GM12865 (cell line): ENCODE data around the gene CSF3R.
"Not testable (repeated sequence)": the region's sequence is repeated elsewhere in the genome, so short reads cannot be mapped to it uniquely, and the experiment has no call there.

Experiments
- DNase-seq: peaks from one replicate; pipeline ENCODE4 v3.0.0; 2010; ENCODE audit warnings: low read depth
- H3K4me3 ChIP-seq: 2 replicates; pipeline ENCODE4 v1.5.1; 2011; ENCODE audit warnings: mild to moderate bottlenecking, low read depth, low read length, control low read depth
- TF ChIP-seq, protein P1 (sequence below): IDR thresholded peaks from 2 replicates; pipeline ENCODE4 v1.5.1; 2011; ENCODE audit warnings: low read length, control low read depth, low read depth, inconsistent platforms; ENCODE audit not compliant: insufficient read depth; ENCODE audit errors: missing control alignments

The CSF3R gene

DNA sequence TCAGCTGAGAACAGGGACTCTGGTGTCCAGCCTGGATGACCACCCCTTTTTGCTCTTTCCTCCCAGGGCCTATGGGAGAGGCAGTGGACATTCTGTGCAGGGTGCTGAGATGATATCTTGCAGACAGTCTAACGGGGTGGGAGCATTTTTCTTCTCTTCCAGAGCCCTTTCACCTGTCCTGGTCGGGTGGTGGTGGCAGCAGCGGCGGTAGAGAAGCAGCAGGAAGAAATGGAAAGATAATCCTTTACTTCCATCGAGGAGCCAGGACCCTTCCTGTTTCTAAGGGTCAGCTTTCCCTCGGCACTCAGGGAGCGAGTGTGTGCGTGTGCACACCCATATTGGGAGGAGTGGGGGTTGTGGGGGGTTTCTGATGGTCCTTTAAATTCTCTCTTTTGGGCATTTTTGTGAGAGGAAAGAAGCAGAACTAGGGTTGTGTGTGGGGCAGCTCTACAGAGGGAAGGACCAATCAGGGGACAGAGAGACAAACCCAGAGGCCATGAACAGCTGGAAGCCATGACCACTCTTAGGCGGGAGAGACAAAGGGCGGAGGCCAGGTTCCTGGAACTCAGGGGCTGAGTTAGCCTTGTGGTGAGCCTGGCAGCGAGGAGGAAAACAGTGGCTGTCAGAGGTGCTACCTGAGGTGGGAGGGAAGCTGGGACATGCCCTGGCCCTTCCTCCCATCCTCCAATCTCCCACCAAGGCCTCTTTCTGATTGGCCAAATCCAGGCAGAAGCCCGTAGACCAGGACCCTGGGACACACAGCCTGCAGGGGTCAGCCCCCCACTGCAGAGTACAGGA, 31.2 kb upstream of the CSF3R start:
- no peak for DNase-seq
- TF ChIP-seq, protein P1, sequence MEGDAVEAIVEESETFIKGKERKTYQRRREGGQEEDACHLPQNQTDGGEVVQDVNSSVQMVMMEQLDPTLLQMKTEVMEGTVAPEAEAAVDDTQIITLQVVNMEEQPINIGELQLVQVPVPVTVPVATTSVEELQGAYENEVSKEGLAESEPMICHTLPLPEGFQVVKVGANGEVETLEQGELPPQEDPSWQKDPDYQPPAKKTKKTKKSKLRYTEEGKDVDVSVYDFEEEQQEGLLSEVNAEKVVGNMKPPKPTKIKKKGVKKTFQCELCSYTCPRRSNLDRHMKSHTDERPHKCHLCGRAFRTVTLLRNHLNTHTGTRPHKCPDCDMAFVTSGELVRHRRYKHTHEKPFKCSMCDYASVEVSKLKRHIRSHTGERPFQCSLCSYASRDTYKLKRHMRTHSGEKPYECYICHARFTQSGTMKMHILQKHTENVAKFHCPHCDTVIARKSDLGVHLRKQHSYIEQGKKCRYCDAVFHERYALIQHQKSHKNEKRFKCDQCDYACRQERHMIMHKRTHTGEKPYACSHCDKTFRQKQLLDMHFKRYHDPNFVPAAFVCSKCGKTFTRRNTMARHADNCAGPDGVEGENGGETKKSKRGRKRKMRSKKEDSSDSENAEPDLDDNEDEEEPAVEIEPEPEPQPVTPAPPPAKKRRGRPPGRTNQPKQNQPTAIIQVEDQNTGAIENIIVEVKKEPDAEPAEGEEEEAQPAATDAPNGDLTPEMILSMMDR, result no peak
- no peak overlapping the region for H3K4me3 ChIP-seq

DNA sequence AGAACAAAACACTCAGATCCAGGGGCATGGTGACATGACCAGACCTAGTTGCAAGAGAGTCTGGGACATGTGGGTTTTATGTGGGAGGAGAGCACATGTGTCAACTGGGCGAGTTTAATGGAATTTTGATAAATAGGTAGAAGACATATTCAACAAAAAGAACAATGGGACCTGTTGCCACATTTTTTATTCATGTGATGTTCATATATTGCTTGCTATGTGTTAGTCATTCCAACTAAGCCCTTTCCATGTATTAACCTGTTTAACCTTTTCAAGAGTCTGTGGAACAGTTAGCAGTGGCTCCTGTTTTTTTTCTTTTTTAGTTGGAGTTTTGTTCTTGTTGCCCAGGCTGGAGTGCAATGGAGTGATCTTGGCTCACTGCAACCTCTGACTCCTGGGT, 30.1 kb upstream of the CSF3R start:
- H3K4me3 ChIP-seq, result no peak overlapping the region
- DNase-seq, result no peak
- TF ChIP-seq, protein P1, result no peak

DNA sequence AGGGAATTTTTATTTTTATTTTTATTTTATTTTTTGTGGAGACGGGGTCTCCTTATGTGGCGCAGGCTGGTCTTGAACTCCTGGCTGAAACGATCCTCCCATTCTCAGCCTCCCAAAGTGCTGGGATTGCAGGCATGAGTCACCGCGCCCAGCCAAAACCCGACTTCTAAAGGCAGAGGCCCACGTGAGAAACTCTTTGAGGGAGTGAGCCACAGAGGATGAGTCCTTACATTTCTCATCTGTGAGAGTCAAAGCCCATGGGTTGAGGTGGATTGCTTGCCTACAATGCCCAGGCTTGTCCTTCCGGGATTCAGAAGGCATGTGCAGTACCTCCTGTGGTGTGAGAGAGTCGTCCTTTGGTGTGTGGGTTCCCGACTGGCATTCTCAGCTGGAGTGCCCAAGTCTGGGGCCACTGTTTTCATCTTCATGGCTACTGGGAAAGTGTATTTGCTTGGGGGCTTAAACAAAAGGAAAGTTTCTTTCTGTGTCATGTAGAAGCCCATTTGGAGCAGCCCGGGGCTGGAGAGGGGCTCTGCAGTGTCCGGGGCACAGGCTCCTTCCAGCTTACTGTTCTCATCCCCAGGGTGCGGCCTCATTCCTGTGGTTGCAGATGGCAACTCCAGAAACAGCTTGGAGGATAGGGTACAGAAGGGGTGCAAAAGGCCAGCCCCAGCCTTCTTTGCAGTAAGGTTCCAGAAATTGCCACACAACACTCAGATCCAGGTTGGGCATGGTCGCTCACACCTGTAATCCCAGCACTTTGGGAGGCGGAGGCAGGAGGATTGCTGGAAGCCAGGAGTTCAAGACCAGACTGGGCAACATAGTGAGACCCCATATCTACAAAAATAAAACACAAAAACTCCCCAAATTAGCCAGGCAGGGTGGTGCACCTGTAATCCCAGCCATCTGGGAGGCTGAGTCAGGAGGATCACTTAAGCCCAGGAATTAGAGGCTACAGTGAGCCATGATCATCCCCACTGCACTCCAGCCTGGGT, 29.4 kb upstream of the CSF3R start:
- no peak overlapping the region for H3K4me3 ChIP-seq
- TF ChIP-seq, protein P1, result no peak
- DNase-seq, result no peak

DNA sequence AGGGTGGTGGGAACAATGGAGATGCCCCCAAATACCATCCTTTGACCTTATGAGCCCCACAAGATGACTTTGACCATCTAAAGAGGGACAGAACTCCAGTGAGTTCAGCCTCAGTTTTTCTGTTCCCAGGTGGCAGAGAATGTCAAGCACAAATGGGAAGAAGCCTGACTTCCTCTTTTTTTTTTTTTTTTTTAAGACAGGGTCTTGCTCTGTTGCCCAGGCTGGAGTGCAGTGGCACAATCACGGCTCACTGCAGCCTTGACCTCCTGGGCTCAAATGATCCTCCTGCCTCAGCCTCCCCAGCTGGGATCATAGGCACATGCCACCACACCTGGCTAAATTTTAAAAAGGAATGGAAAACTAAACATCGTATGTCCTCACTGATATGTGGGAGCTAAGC, 28.5 kb upstream of the CSF3R start:
- not testable (repeated sequence) for DNase-seq, H3K4me3 ChIP-seq

DNA sequence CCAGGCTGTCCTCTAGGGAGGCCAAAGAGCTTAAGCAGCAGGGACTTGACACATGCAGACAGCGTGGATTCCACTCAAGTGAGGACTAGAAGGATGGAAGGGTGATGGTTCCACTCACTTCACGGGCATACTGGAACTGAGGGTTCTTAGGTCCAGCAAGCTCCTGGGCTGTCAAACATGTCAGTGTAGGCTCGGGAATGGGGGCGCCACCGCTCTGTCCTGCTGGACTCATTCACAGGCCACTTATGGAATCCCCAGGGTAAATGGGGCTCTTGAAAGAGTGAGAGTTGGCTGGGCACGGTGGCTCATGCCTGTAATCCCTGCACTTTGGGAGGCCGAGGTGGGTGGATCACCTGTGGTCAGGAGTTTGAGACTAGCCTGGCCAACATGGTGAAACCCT, 27.7 kb upstream of the CSF3R start:
- TF ChIP-seq, protein P1, result no peak
- H3K4me3 ChIP-seq, result no peak overlapping the region
- DNase-seq, result no peak

DNA sequence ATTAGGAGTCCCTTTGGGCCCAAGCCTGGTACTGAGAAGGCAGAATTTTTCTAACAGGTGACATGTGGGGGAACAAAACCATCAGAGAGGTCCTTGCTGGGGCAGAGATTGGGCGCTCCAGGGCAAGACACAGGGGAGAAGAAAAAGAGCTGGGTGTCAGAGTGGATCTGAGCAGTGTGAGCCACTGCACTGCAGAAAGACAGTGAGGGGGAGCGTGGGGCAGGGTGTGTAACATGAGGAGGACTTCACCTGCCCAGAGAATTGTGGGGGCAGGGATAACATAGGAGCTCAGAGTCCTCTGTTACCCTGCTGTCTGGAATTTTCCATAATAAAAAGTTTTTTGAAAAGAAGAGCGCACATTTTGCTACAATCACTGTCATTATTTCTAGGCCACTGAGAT, 25.5 kb upstream of the CSF3R start:
- DNase-seq, result no peak
- TF ChIP-seq, protein P1, result no peak
- H3K4me3 ChIP-seq, result no peak overlapping the region

DNA sequence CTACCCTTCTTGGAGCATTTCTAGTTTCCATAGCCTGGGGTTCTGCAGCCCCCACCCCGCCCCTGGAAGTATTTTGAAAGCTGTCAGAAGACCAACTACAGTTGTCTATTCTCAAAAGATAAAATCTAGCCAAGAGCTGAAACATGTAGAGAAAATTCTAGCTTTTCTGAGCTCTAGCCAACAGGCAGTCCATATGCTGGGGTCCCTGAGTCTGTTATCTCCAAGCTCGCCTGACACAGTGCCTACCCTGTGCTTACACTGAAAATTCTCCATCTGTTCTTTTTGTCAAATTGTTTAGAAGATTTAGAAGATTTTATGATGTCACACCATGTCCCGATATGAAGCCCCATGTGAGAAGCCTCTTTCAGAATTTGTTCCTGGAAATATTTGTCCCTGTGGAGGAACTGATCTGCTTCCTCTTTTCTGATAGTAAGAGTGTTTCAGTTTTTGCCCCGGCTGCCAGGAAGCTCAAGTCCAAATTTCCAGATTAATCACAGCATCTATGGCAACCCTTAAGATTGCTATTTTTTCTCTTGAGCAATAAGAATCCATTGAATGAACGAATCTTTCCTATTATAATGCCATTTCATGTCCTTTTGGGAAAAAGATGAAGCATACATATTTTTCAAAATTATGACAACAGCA, 23.7 kb upstream of the CSF3R start:
- TF ChIP-seq, protein P1, result no peak
- no peak for DNase-seq
- no peak overlapping the region for H3K4me3 ChIP-seq
